MM.1S (cell line): ENCODE data around the gene CST8.
"Not testable (repeated sequence)": the region's sequence is repeated elsewhere in the genome, so short reads cannot be mapped to it uniquely, and the experiment has no call there.

Experiments used
- DNase-seq: peaks from one replicate; pipeline ENCODE4 v3.0.0-alpha.2; 2015
- H2AFZ ChIP-seq: fragments of 300-600 bp; sonication (generic); 2 replicates; pipeline ENCODE4 v1.6.0; 2016; ENCODE audit warnings: antibody characterized with exemption, low read length
- H3F3A ChIP-seq: fragments of 300-600 bp; sonication (generic); 2 replicates; pipeline ENCODE4 v1.6.1; 2016; ENCODE audit warnings: mild to moderate bottlenecking, antibody characterized with exemption, low read length, moderate library complexity, mixed read lengths; ENCODE audit not compliant: insufficient read depth
- H3K27ac ChIP-seq: fragments of 300-600 bp; sonication (generic); 2 replicates; pipeline ENCODE4 v1.5.1; 2016; ENCODE audit warnings: mild to moderate bottlenecking, low read length
- H3K27me3 ChIP-seq: fragments of 300-600 bp; sonication (generic); replicated peaks from 2 replicates; pipeline ENCODE4 v1.6.0; 2016; ENCODE audit warnings: low read length; ENCODE audit not compliant: insufficient read depth
- H3K36me3 ChIP-seq: fragments of 300-600 bp; sonication (generic); replicated peaks from 2 replicates; pipeline ENCODE4 v1.6.1; 2016; ENCODE audit warnings: mild to moderate bottlenecking, low read length, mixed read lengths; ENCODE audit not compliant: insufficient read depth
- H3K4me1 ChIP-seq: fragments of 300-600 bp; sonication (generic); 2 replicates; pipeline ENCODE4 v1.6.1; 2016; ENCODE audit warnings: low read length, mixed read lengths
- H3K4me2 ChIP-seq: fragments of 300-600 bp; sonication (generic); 2 replicates; pipeline ENCODE4 v1.6.0; 2016; ENCODE audit warnings: low read depth, low read length
- H3K4me3 ChIP-seq: fragments of 300-600 bp; sonication (generic); 2 replicates; pipeline ENCODE4 v1.5.1; 2016; ENCODE audit warnings: low read length, mixed read lengths
- H3K79me2 ChIP-seq: fragments of 300-600 bp; sonication (generic); 2 replicates; pipeline ENCODE4 v1.6.1; 2016; ENCODE audit warnings: mixed run types, low read length, mixed read lengths
- H3K9ac ChIP-seq: fragments of 300-600 bp; sonication (generic); 2 replicates; pipeline ENCODE4 v1.6.1; 2016; ENCODE audit warnings: low read length, mixed read lengths
- H3K9me2 ChIP-seq: fragments of 300-600 bp; sonication (generic); replicated peaks from 2 replicates; pipeline ENCODE4 v1.6.1; 2016; ENCODE audit warnings: mild to moderate bottlenecking, low read length, mixed read lengths; ENCODE audit not compliant: insufficient read depth
- H3K9me3 ChIP-seq: fragments of 300-600 bp; sonication (generic); replicated peaks from 2 replicates; pipeline ENCODE4 v1.6.1; 2016; ENCODE audit warnings: mild to moderate bottlenecking, low read length, mixed read lengths; ENCODE audit not compliant: insufficient read depth
- H4K20me1 ChIP-seq: fragments of 300-600 bp; sonication (generic); 2 replicates; pipeline ENCODE4 v1.6.1; 2016; ENCODE audit warnings: mild to moderate bottlenecking, low read length, moderate library complexity, mixed read lengths; ENCODE audit not compliant: insufficient read depth
- CTCF ChIP-seq: fragments of 300-600 bp; sonication (generic); IDR thresholded peaks from 2 replicates; pipeline ENCODE4 v1.5.1; 2016; ENCODE audit warnings: antibody characterized with exemption, low read length, mixed read lengths
- EZH2 ChIP-seq: fragments of 300-600 bp; sonication (generic); optimal IDR thresholded peaks from 2 replicates; pipeline ENCODE3; 2017; ENCODE audit warnings: low read depth, mild to moderate bottlenecking, antibody characterized with exemption, low read length, mixed read lengths
- EZH2phosphoT487 ChIP-seq: fragments of 300-600 bp; sonication (generic); IDR thresholded peaks from 2 replicates; pipeline ENCODE4 v1.6.1; 2018; ENCODE audit warnings: antibody characterized with exemption, low read length

Gene CST8

GRCh38 chr20:23473293-23473692 is 17.6 kb upstream of the CST8 start:
- not testable (repeated sequence) for H3K27ac ChIP-seq, H3K27me3 ChIP-seq, H4K20me1 ChIP-seq, H3K9me3 ChIP-seq, H3K4me1 ChIP-seq, H3K79me2 ChIP-seq, H3K9me2 ChIP-seq, H3K4me3 ChIP-seq, H2AFZ ChIP-seq, H3K4me2 ChIP-seq, H3K9ac ChIP-seq, H3K36me3 ChIP-seq, H3F3A ChIP-seq, DNase-seq

GRCh38 chr20:23475395-23475794 is 15.5 kb upstream of the CST8 start:
- H4K20me1 ChIP-seq: no peaks in the 10 kb centered on the region
- H3K27me3 ChIP-seq: no peaks in the 10 kb centered on the region
- H3F3A ChIP-seq: no peaks in the 10 kb centered on the region
- H3K4me2 ChIP-seq: no peak overlapping the region
- H3K9ac ChIP-seq: no peak overlapping the region
- TF ChIP-seq EZH2 (no peak), CTCF (no peak), EZH2phosphoT487 (no peak)
- H3K36me3 ChIP-seq: no peaks in the 10 kb centered on the region
- H3K27ac ChIP-seq: no peak overlapping the region
- DNase-seq: no peak
- no peak overlapping the region for H3K4me3 ChIP-seq
- H3K4me1 ChIP-seq: no peaks in the 10 kb centered on the region
- H3K79me2 ChIP-seq: no peaks in the 10 kb centered on the region
- no peak overlapping the region for H2AFZ ChIP-seq
- no peaks in the 10 kb centered on the region for H3K9me3 ChIP-seq
- H3K9me2 ChIP-seq: no peaks in the 10 kb centered on the region

- Histone ChIP-seq H4K20me1 (no peaks in the 10 kb centered on the region), H3K9me3 (no peaks in the 10 kb centered on the region), H2AFZ (no peak overlapping the region), H3K79me2 (no peaks in the 10 kb centered on the region), H3K9ac (no peak overlapping the region), H3K27ac (no peak overlapping the region), H3K4me1 (no peaks in the 10 kb centered on the region), H3K4me2 (no peak overlapping the region), H3F3A (no peaks in the 10 kb centered on the region), H3K27me3 (no peaks in the 10 kb centered on the region), H3K4me3 (no peak overlapping the region), H3K36me3 (no peaks in the 10 kb centered on the region), H3K9me2 (no peaks in the 10 kb centered on the region)
- no peak for TF ChIP-seq EZH2
- no peak for TF ChIP-seq CTCF
- TF ChIP-seq EZH2phosphoT487: no peak
- DNase-seq: no peak
These were observed 14.7 kb upstream of the CST8 start for GRCh38 chr20:23476015-23476754.

- H2AFZ ChIP-seq: no peak overlapping the region
- no peak for DNase-seq
- no peaks in the 10 kb centered on the region for H3K36me3 ChIP-seq
- TF ChIP-seq CTCF (no peak), EZH2phosphoT487 (no peak), EZH2 (no peak)
- no peak overlapping the region for H3K27ac ChIP-seq
- H3K4me2 ChIP-seq: no peak overlapping the region
- no peaks in the 10 kb centered on the region for H3K9me3 ChIP-seq
- no peak overlapping the region for H3K4me3 ChIP-seq
- no peaks in the 10 kb centered on the region for H3K9me2 ChIP-seq
- no peaks in the 10 kb centered on the region for H3K79me2 ChIP-seq
- H4K20me1 ChIP-seq: no peaks in the 10 kb centered on the region
- H3K27me3 ChIP-seq: no peaks in the 10 kb centered on the region
- no peaks in the 10 kb centered on the region for H3F3A ChIP-seq
- no peaks in the 10 kb centered on the region for H3K4me1 ChIP-seq
- H3K9ac ChIP-seq: no peak overlapping the region
These were observed 13.7 kb upstream of the CST8 start for GRCh38 chr20:23477223-23477622.
